HepG2 (cell line): ENCODE measurements around the gene SNCAIP.

Source experiments
- E2F5 ChIP-seq: sonication (generic); formaldehyde crosslinking; conservative IDR thresholded peaks from 2 replicates; pipeline ENCODE4 v1.4.0; 2020; ENCODE audit warnings: missing genetic modification reagents
- MLXIP ChIP-seq: sonication (generic); formaldehyde crosslinking; IDR thresholded peaks from 2 replicates; pipeline ENCODE4 v1.9.0; 2021; ENCODE audit warnings: missing genetic modification reagents, borderline replicate concordance
- POLR2AphosphoS5 ChIP-seq: IDR thresholded peaks from 2 replicates; pipeline ENCODE4 v1.6.1; 2012; ENCODE audit warnings: low read depth, low read length
- TCF7 ChIP-seq: sonication (generic); IDR thresholded peaks from 2 replicates; pipeline ENCODE4 v1.6.1; 2016; ENCODE audit warnings: antibody characterized with exemption, low read depth
- USF2 ChIP-seq, 2 experiments: sonication (generic) in 1 of 2; formaldehyde crosslinking in 1 of 2; IDR thresholded peaks; 2 replicates each; pipeline versions ENCODE4 v1.5.1 to v1.6.1; 2011 to 2020; ENCODE audit warnings: borderline replicate concordance in 1 of 2, low read depth in 1 of 2, low read length in 1 of 2, mild to moderate bottlenecking in 1 of 2, missing genetic modification reagents in 1 of 2, moderate library complexity in 1 of 2
- ZBTB26 ChIP-seq: IDR thresholded peaks from 2 replicates; pipeline ENCODE4 v1.6.1; 2016; ENCODE audit warnings: missing compliant biosample characterization, missing genetic modification reagents, borderline replicate concordance
- ZFX ChIP-seq: sonication (generic); formaldehyde crosslinking; IDR thresholded peaks from 2 replicates; pipeline ENCODE4 v1.4.0; 2020; ENCODE audit warnings: mild to moderate bottlenecking, low read depth, missing genetic modification reagents, moderate library complexity

- TF ChIP-seq ZBTB26 (CRISPR knock-in tag) (no peak), TCF7 (no peak), USF2 (IDR thresholded peaks at IDR 0.05; ENCODE audit: low read depth, low read length) (no peak), USF2 (CRISPR knock-in tag; IDR thresholded peaks at IDR 0.05; ENCODE audit: borderline replicate concordance) (no peak), POLR2AphosphoS5 (no peak), MLXIP (CRISPR knock-in tag) (no peak), E2F5 (no peak), ZFX (no peak)
Observed at GRCh38 chr5:122352331-122352730, 40.3 kb downstream of the SNCAIP start.
